22Rv1 (cell line): ENCODE data around the gene CDIP1.

ENCODE experiments used
- H3K27ac ChIP-seq: fragments of 450-650 bp; 2 replicates; pipeline ENCODE4 v1.5.1; 2017
- ZFX ChIP-seq: fragments of 450-650 bp; IDR thresholded peaks from 2 replicates; pipeline ENCODE4 v1.6.1; 2017; ENCODE audit warnings: antibody characterized with exemption, borderline replicate concordance
- TF ChIP-seq, protein P1 (sequence below): fragments of 450-650 bp; IDR thresholded peaks from 2 replicates; pipeline ENCODE4 v1.5.1; 2017; ENCODE audit warnings: mild to moderate bottlenecking

The CDIP1 gene

DNA sequence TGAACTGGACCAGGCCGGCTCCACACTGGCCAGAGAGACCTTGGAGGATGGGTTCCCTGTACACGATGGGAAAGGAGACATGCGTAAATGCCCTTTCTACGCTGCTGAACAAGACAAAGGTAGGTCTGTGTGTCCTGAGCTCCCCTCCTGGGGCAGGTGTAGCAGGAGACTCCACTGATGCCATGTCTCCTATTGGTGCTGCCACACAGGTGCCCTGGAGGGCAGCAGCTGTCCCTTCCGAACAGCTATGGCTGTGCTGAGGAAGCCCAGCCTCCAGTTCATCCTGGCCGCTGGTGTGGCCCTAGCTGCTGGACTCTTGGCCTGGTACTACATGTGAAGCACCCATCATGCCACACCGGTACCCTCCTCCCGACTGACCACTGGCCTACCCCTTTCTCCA, 29.2 kb downstream of the CDIP1 start:
- TF ChIP-seq, protein P1, sequence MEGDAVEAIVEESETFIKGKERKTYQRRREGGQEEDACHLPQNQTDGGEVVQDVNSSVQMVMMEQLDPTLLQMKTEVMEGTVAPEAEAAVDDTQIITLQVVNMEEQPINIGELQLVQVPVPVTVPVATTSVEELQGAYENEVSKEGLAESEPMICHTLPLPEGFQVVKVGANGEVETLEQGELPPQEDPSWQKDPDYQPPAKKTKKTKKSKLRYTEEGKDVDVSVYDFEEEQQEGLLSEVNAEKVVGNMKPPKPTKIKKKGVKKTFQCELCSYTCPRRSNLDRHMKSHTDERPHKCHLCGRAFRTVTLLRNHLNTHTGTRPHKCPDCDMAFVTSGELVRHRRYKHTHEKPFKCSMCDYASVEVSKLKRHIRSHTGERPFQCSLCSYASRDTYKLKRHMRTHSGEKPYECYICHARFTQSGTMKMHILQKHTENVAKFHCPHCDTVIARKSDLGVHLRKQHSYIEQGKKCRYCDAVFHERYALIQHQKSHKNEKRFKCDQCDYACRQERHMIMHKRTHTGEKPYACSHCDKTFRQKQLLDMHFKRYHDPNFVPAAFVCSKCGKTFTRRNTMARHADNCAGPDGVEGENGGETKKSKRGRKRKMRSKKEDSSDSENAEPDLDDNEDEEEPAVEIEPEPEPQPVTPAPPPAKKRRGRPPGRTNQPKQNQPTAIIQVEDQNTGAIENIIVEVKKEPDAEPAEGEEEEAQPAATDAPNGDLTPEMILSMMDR = no peak
- no peak for TF ChIP-seq ZFX

DNA sequence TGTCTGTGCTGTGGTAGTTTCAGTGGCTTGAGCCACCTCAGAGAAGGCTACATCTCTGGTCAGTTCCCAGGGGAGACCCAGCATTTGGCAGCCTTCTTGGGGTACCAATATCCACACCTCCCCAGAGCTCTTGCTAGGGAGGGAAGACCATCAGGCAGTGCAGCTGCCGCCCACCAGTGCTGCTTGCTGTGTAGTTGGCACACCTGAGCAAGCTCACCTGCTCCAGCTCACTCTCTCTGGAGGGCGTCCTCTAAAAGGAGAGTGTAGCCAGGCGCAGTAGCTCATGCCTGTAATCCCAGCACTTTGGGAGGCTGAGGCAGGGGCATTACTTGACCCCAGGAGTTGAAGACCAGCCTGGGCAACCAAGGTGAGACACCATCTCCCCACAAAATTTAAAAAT, 29.8 kb downstream of the CDIP1 start:
- TF ChIP-seq ZFX = no peak
- TF ChIP-seq, protein P1 = no peak
- H3K27ac ChIP-seq = no peak overlapping the region

More for the DNA sequence above, 29.2 kb downstream of the CDIP1 start:
- no peak overlapping the region for H3K27ac ChIP-seq

DNA sequence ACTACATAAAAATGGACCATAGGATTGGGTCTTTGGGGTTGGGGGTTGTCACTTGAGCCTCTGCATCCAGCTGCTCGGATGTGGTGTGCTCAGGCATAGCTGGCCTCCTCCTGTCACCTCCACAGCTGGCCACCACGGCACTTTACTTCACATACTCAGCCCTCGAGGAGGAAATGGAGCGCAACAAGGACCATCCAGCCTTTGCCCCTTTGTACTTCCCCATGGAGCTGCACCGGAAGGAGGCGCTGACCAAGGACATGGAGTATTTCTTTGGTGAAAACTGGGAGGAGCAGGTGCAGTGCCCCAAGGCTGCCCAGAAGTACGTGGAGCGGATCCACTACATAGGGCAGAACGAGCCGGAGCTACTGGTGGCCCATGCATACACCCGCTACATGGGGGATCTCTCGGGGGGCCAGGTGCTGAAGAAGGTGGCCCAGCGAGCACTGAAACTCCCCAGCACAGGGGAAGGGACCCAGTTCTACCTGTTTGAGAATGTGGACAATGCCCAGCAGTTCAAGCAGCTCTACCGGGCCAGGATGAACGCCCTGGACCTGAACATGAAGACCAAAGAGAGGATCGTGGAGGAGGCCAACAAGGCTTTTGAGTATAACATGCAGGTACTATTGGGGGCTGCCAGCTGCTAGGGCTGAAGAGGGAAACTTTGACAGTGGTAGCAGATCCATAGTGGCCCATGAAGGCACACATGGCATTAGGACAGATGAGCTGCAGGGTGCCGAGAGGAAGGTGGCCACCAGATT, 30.8 kb downstream of the CDIP1 start:
- TF ChIP-seq ZFX = no peak
- TF ChIP-seq, protein P1 = no peak
- no peak overlapping the region for H3K27ac ChIP-seq

DNA sequence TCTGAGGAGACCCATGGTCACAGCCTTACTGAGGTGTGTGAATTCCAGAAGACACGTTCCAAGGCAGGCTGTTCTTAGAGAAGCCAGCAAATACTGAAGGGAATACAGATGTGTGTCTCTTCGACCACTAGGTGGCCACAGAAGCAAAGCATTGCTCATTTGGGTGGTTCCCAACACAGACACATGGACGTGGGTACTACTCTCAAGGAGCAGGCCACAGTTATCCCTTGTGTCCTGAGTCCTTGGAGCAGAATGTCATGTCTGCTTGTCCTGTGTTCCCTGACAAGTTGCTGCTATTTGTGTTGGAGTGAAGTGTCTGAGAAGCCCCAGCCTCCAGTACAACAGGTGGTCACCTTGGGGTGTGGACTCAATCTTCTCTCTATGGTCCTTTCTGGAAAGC, 32.1 kb downstream of the CDIP1 start:
- no peak overlapping the region for H3K27ac ChIP-seq
- TF ChIP-seq, protein P1 = peak; percentile 84
- TF ChIP-seq ZFX = no peak

DNA sequence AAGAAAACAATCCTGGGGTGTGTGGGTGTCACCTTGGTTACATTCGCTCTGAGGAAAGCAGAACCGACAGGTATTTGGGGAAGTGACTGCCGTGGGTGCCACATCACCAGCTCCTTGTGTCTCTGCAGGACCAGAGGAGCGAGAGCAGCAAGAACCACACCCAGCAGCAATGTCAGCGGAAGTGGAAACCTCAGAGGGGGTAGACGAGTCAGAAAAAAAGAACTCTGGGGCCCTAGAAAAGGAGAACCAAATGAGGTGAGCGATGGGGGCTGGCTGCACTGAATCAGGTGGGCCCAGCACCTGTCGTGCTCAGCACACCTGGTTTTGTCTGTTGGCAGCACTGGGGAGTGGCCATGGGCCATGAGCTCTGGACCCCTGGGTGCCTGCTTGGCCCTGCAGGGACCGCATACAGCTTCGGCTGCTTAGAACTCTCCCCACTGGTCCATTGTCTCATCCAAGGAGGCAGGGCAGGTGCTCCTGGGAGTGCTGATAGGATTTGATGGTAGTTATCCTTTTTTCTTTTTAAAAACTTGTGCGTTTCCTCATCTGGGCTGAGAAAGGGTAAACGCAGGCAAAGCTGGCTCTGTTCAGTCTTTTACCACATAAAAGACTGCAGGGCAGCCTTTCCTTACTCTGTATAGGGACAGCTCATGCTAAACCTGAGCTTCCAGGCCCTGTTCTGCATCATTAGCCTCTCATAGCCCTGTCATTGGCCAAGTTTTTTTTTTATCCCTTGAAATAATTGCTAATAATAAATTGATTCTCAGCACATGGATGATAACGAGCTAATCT, 33.0 kb downstream of the CDIP1 start:
- no peak overlapping the region for H3K27ac ChIP-seq

DNA sequence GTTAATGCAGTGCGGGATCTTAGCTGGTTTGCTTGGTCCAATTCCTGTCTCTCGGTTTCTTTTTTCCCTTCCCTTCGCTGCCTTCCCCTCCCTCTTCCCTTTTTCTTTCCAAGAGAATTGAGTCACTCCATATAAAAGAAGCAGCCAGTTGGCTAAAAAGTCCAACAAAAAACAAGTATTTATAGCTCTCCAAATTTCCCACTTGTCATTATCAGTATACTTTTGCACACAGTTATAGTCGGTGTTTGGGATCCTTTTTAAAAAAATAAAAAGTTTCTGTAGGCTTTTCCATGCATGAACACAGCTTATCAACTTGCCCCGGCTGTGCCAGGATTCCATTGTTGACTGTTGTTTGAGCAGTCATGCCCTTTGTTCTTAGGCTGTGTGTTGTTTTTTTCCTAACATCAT, 37.5 kb downstream of the CDIP1 start:
- TF ChIP-seq, protein P1 = no peak
- TF ChIP-seq ZFX = no peak
- no peak overlapping the region for H3K27ac ChIP-seq

More for the DNA sequence above, 33.0 kb downstream of the CDIP1 start:
- no peak for TF ChIP-seq ZFX
- TF ChIP-seq, protein P1 = no peak

DNA sequence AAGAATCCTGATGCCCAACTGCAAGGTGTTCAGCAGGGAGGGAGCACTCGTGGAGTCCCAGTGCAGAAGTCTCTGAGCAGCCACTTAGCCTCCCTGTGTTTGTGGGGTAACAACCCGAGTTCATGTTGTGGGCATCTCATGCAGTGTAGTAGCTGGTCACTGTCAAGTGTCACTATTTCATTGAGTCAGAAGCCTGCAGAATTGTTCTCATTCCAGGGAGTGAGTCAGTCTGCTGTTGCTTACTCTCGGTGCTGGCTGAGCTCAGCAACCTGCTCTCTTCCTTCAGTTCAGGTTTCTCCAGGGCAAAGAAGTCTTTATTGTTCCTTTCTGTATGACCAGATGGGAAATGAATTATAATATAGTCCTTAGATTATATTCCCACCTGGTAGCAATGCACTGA, 38.3 kb downstream of the CDIP1 start:
- H3K27ac ChIP-seq = no peak overlapping the region
- TF ChIP-seq, protein P1 = no peak
- TF ChIP-seq ZFX = no peak
